ENCODE results near the gene RNF150.

RNF150 gene

DNA sequence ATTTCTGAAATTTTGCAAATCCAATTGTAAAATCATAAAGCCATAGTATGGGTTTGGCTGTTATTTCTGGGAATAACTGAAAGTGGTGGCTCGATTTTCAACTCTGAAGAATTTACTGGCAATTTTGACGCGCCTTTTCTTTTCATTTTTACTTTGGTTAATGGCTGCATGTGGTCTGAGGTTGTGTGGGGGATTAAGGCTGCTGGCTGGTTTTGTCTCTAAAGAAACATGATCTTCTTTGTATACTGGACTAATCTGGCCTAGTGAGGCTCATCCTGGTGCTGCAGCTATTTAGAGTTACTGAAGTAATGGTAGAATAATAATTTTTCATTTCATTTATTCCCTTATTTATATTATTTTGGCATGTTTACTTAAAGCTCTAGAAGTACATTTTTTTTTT, 164.0 kb downstream of the RNF150 start:
- DNase-seq = no peak

DNA sequence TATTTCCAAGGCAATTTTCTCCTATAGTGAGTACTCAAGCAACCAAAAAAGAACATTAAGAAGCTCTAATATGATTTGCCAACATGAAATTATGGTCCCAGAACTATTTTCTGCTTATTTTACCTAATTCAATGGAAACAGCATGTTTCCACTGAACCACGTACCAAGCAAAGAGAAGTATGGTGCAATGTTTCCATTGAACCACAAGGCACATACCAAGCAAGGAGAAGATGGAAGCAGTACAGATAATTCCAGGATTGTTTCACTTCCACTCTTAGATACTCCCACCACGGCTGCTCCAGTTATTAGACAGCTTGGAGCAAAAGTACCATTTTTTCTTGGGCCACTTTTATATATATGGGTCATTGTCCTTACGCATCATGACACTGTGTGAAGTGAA, 164.9 kb downstream of the RNF150 start:
- no peak for DNase-seq

DNA sequence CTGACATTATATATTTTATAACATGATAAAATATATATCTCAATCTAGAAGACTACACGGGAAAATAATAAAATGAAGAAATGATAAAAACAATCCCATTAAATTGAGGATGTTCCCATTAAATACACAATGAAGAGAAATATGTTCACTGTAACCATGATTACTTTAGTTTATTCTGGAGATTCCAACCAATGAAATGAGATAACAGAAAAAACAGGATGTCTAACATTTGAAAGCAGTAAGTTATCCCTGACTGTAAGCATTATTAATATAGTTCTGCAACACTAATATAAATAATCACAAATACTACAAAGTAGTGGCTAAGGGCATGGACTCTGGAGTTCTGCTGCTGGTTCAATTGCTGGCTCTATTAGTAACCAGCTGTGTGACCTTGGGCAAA, 169.4 kb downstream of the RNF150 start:
- no peak for DNase-seq

DNA sequence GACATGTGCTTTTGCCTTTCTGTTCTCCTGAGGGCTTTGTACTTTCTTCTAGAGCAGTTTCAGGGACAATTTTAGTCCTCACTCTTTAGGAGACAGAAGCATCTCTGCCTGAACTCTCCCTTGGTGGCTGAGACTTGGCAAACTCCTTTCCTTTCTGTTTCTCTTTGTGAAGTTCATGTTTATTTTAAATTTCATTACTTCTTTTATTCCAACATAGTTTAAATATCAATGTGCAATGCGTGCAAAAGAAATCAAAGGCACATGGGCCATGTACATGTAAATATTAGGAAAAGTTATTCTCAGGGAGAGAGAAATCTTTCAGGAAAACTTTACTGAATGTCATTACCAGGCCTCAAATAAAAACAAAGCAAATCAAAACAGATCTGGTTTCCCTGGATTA, 177.6 kb downstream of the RNF150 start:
- no peak for DNase-seq

GRCh38 chr4:140952717-140953116, 180.6 kb downstream of the RNF150 start:
- DNase-seq = no peak

GRCh38 chr4:140947506-140947905, 185.8 kb downstream of the RNF150 start:
- no peak for DNase-seq

GRCh38 chr4:140945106-140945505, 188.2 kb downstream of the RNF150 start:
- no peak for DNase-seq

DNA sequence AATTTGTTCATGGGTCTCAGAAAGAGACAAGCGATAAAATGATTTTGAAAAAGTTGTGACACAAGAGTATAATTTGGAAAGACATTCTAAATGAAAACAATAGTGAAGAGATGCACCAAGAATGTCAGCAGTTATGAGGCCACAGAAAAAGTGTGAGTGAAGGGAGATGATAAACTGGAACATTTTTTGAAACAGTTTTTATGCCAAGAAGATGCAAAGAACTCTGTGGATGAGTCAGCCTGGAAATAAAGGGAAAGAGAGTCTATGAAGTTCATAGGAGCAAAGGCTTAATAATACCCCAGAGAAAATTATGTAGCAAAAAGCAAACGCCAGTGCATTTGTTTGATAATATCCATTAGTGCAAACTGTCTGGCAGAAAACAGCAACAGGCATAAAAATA, 188.7 kb downstream of the RNF150 start:
- DNase-seq = no peak

DNA sequence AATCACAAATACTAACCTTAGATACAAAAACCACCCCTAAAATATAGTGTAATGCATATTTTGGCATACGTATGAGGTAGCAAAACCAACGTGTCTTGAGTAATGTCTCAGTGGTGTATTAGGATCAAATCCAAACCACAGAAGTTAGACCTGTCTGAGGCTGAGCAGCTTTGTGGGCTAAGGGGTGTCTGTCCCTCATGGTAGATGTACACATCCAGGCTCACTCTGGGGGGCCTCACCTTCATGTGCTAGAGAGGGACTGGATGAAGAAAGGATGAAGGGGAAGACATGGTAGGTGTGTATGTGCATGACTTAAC, 189.1 kb downstream of the RNF150 start:
- DNase-seq = no peak

- DNase-seq = no peak
These were observed 189.6 kb downstream of the RNF150 start for GRCh38 chr4:140943486-140944198.

GRCh38 chr4:140940589-140940988, 192.7 kb downstream of the RNF150 start:
- no peak for DNase-seq

- no peak for DNase-seq
These were observed 195.4 kb downstream of the RNF150 start for GRCh38 chr4:140937866-140938265.

- DNase-seq = no peak
These were observed 198.0 kb downstream of the RNF150 start for GRCh38 chr4:140935254-140935653.

GRCh38 chr4:140932501-140933045, 200.7 kb downstream of the RNF150 start:
- DNase-seq = no peak

DNA sequence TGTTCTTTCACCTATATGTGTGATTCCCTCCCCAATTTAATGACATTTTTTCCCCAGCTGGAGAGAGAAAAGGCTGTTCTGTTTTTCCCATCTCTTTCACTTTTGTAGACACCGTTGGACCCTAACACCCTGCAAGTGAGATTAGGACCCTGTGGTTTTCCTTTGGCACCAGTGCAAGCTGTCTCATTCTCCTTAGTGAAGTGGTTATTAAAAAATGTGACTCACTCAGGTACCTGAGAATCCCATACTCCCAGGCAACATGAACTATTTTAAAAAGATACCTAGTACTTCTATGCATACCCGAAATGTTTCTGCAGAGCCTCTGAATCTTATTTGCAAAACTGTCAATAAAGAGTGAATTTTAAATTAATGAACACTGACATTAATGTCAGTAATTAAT, 201.4 kb downstream of the RNF150 start:
- DNase-seq = no peak

DNA sequence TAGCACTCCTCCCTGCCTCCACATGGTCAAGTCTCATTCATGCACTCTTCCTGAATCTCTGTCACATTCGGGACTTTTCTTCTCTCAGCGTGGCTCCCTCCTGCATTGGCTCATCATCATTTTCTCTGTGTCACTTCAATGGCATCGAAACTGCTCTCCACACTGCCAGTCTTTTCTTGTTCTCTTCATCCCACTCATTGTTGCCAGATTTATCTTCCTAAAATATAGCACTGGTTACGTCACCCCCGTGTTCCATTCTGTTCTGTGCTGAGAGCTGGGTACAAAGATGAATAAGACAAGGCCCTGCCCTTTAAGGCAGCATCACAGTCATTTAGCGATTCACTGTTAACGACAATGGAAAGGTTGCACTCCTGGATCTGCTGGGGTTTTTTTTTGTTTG, 202.7 kb downstream of the RNF150 start:
- DNase-seq = no peak

GRCh38 chr4:140930011-140930410, 203.3 kb downstream of the RNF150 start:
- DNase-seq = no peak

GRCh38 chr4:140928880-140929279, 204.4 kb downstream of the RNF150 start:
- no peak for DNase-seq

DNA sequence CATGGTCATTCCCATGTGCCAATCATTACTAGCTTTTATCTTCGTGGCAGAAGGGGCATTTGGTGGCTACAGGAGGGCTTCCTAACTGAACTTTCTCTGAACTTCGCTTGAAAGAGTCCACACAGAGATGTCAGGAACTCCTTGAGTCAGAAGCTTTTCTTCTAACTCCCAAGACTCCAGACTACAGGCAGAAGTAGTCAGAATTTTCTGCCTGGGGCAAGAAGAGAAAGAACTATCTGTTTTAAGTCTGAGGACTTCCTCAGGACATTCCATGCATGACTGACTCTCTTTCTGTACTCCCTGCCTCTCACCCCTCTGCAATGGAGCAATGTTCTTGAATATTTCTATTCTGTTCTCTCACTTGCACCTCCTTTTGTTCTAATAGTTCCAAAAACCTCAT, 206.6 kb downstream of the RNF150 start:
- no peak for DNase-seq

- DNase-seq = no peak
These were observed 207.9 kb downstream of the RNF150 start for GRCh38 chr4:140925417-140925816.

- no peak for DNase-seq
These were observed 208.4 kb downstream of the RNF150 start for GRCh38 chr4:140924761-140925392.

GRCh38 chr4:140906993-140907962, 226.0 kb downstream of the RNF150 start:
- no peak for DNase-seq

GRCh38 chr4:140904904-140905303, 228.4 kb downstream of the RNF150 start:
- DNase-seq = peak; percentile 68

Data from left hindlimb (tissue), 1 donor.